ENCODE measurements around the gene CAPN5.

Gene CAPN5

DNA sequence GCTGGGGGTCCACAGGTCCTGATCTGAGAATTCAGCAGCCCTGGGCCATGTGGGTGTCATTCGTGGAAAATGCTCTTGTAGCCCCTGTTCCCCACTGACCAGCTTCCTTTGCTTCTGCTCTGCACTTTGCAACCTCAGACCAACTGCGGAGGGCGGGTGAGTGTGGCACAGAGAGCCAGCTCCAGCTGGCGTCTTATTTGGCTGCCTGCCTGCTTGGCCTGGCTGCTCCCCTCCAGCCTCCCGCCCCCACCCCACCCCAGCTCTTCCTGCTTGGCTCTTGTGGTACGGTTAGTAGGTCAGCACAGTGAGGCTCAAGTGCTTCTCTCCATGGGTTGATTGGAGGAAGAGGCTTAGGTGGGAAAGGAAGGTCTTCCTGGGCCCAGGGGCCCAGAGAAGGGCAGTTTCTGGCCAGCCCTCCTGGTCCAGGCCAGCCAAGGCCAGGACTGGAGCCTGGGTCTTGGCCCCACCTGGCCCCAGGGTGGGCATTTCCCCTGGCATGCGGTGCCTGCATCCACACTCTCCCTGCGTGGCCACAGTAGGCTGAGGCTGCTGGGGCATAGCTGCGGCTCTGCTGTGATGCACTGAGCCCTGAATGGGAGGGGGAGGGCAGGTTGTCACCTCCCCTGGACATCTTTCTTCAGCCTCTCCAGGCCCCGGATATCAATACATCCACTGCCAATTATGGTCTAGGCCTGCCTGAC lies 87.8 kb downstream of the CAPN5 start:
- DNase-seq: peak; percentile 81

DNA sequence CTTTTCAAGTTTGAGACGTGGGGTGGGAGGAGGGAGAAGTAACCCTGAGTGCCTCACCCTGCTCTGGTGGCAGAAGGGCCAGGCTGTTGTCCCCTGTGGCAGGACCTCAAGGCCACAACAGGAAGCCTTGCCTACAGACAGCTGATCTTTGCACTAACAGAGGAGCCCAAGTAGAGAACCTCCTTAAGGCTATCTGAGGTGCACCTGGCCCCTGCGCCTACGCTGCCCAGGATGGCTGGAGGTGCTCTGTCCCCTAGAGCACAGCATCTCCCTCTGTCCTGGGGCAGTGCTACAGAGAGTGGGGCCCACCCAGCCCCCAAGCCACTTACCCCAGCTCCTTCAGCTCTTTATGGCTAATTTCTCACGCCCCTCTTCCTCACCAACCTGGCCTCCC lies 88.3 kb downstream of the CAPN5 start:
- no peak for DNase-seq

DNA sequence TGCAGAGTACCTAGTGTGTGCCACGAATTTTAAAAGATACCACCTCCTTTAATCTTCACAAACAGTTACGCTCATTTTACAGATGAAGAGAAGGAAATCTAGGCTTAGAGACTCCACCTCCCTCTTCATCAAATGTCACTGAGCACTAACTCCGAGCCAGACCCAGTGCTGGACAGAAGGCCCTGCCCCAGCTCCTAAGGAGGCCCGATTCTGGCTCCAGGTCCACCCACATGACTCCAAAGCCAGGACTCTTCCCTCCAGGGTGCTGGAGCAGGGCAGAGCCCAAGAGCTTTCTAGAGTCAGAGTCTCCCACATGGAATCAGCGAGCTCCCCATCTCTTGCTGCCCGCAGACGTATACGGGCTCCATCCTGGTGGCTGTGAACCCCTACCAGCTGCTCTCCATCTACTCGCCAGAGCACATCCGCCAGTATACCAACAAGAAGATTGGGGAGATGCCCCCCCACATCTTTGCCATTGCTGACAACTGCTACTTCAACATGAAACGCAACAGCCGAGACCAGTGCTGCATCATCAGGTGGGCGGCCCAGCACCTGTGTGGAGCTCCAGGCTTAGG lies 88.9 kb downstream of the CAPN5 start:
- no peak for DNase-seq

DNA sequence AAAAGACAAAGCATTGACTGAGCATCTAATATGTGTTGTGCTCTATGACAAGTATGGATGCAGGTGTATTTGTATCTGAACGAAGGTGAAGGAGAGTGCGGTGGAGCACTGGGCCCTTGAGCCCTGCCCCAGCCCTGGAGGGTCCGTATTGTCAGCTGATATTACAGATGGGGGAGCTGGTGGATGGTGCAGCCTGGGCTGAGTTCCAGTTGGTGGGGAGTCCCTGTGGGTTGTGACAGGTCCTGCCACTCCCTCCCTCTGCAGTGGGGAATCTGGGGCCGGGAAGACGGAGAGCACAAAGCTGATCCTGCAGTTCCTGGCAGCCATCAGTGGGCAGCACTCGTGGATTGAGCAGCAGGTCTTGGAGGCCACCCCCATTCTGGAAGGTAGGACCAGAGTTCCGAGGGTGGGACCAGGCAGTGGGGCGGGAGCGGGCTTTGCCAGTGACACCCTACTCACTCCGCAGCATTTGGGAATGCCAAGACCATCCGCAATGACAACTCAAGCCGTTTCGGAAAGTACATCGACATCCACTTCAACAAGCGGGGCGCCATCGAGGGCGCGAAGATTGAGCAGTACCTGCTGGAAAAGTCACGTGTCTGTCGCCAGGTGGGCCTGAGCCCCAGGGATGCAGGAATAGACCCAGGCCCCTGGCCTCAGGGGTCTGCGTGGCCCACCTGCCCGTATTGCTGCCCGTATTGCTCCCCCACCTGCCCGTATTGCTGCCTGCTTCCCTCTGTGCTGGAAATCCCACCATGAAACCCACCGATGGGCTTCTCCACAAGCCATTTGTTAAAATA lies 89.8 kb downstream of the CAPN5 start:
- DNase-seq: no peak

GRCh38 chr11:77158041-77158695 lies 91.4 kb downstream of the CAPN5 start:
- DNase-seq: no peak

GRCh38 chr11:77159219-77159936 lies 92.6 kb downstream of the CAPN5 start:
- DNase-seq: no peak

- DNase-seq: no peak
Observed at GRCh38 chr11:77159937-77160495, 93.2 kb downstream of the CAPN5 start.

GRCh38 chr11:77163271-77163670 lies 96.5 kb downstream of the CAPN5 start:
- no peak for DNase-seq

GRCh38 chr11:77165066-77165465 lies 98.3 kb downstream of the CAPN5 start:
- DNase-seq: no peak

GRCh38 chr11:77166021-77166420 lies 99.2 kb downstream of the CAPN5 start:
- DNase-seq: no peak

- DNase-seq: no peak
Observed at GRCh38 chr11:77167111-77167626, 100.4 kb downstream of the CAPN5 start.

DNA sequence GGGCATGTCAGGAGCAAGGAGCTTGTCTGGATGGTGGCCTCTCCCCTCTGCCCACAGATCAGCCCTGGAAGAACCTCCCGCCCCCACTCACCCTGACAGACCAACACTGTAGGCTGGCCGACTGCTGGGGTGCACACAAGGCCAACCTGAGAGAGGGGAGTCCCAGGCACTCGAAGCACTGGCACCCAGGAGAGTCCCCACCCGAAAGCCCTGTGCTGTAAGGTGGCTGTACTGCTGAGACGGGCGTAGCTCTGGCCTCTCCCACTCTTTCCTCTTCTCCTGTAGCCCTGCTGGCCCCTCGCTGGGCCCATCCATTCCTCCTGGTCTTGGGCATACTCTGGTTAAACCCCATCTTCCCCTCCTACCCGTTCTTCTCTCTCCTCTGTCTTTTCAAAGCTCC lies 101.0 kb downstream of the CAPN5 start:
- DNase-seq: no peak

GRCh38 chr11:77170107-77170506 lies 103.3 kb downstream of the CAPN5 start:
- no peak for DNase-seq

DNA sequence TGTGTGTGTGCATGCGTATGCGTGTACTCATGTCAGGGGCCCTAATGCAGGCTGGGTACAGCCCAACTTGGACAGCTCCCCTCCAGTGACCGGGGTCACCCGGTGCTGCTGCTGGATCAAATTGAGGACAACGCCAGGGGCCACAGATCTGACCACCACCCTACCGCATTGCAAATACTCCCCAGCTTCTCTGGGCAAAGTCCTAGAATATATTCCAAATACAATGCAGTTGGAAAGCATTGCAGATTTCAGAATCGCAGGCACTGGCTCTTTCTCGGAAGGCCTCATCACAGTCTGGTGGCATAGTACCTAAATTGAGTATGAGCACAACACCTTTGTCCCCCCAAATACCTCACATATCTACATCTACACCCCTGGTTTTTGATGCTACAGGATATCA lies 104.5 kb downstream of the CAPN5 start:
- no peak for DNase-seq

GRCh38 chr11:77171885-77172665 lies 105.3 kb downstream of the CAPN5 start:
- DNase-seq: no peak

DNA sequence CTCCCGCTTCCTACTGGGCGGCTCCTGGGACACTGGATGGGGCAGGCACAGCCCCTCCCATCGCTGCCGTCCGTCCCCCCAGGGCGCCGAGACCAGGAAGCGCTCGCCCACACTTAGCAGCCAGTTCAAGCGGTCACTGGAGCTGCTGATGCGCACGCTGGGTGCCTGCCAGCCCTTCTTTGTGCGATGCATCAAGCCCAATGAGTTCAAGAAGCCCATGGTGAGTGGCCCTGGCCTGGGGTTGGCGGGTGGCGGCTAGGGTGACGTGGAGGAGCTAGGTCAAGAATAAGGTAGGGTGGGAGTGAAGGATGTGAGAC lies 105.9 kb downstream of the CAPN5 start:
- DNase-seq: no peak

DNA sequence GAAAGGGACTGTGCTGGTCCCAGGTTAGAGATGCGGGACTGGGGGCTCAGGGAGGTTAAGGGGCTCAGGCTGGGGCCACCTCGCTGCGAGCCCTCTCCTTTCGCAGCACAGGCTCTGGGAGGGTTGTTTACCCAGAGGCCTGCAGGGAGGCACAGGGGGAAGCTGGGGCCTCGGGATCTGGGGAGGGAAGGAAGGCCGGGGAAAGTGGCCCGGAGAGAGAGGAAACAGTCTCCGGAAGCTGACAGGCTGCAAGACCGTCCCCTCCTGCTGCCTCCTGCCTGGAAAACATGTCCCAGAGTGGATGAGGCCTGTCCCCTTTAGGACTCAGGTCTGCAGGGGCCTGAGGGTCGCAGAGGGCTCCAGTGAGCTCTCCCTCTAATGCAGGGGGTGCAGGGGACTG lies 106.7 kb downstream of the CAPN5 start:
- DNase-seq: no peak

- peak; percentile 56 for DNase-seq
Observed at GRCh38 chr11:77174559-77174958, 107.8 kb downstream of the CAPN5 start.

DNA sequence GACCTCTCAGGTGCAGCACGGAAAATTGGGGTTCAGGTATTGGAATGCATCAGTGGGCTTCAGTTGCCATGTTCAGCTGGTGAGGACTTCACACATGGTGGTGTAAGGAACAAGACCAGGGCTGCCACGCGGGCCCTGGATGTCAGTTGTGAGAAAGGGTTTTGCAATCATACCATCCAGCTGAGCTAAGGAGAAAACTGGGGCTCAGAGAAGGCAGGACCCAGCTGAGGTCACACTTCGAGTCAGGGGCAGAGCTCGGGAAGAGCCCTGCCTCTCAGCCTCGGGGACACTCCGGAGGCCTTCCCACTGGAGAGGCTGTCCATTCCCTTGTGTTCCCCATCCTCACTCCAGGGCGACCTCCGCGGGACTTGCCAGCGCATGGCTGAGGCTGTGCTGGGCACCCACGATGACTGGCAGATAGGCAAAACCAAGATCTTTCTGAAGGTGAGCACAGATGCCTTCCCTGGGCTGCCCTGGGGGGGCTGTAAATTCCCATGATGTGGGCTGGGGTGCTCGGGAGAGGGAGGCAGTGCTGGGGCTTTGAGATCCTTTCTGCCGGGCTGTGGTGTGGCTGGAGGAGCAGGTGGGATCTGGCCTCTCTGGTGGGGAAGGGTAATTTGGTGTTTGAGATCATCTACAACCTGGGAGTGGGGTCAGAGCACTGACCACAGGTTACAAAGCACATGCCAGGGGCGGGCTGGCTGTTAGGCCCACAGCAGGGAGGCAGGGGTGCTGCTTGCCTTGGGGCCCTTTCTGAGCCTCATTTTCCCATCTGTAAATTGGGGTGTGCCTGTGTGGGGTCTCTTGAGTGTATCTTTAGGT lies 108.5 kb downstream of the CAPN5 start:
- DNase-seq: no peak
